AG09319 (cell line): ENCODE measurements around the gene GPRIN2.

ENCODE experiments used
- DNase-seq: peaks from one replicate; pipeline ENCODE4 v3.0.0-alpha.2; 2010; ENCODE audit warnings: low read depth; ENCODE audit errors: extremely low read depth
- TF ChIP-seq, protein P1 (sequence below): IDR thresholded peaks from 2 replicates; pipeline ENCODE4 v1.5.1; 2011; ENCODE audit warnings: low read depth, mild to moderate bottlenecking, inconsistent platforms, low read length, moderate library complexity

Gene GPRIN2

DNA sequence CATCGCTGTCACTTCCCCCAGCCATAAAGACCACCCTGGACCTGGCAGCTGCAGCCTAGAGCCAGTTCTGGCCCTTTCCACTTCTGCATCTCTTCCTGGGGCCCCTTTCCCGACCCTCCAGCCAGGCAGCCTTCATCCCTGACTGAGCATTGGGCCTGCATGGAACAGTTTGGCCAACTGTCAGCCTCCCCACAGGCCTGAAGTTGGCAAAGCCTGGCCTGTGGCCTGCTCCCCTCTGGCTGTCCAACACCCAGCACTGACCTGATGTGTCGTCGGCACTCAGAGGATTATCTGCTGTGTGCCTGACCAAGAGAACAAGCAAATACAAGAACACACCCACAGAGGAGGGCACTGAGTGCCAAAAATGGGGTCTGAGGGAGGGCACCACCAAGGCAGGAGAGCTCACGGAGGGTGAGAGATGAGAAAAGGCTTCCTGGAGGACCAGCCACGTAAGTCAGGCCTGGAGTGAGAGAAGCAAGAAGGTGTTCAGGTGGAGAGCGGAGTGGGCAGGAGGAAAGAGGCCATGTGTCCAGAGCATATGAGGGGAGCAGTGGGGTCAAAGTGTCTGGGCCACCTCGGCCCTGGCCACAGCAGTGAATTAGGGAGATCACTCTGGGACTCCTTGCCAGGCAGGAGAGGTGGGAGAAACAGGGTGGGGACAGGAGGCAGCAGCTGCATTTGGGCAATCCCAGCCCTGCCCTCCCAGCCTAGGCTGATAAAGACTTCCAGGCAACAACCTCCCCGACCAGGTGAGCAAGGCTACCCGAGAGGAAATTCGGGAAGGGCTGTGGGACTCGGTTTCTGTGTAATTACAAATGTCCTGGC lies 4.5 kb downstream of the GPRIN2 start:
- no peak for DNase-seq
- TF ChIP-seq, protein P1, sequence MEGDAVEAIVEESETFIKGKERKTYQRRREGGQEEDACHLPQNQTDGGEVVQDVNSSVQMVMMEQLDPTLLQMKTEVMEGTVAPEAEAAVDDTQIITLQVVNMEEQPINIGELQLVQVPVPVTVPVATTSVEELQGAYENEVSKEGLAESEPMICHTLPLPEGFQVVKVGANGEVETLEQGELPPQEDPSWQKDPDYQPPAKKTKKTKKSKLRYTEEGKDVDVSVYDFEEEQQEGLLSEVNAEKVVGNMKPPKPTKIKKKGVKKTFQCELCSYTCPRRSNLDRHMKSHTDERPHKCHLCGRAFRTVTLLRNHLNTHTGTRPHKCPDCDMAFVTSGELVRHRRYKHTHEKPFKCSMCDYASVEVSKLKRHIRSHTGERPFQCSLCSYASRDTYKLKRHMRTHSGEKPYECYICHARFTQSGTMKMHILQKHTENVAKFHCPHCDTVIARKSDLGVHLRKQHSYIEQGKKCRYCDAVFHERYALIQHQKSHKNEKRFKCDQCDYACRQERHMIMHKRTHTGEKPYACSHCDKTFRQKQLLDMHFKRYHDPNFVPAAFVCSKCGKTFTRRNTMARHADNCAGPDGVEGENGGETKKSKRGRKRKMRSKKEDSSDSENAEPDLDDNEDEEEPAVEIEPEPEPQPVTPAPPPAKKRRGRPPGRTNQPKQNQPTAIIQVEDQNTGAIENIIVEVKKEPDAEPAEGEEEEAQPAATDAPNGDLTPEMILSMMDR: no peak

DNA sequence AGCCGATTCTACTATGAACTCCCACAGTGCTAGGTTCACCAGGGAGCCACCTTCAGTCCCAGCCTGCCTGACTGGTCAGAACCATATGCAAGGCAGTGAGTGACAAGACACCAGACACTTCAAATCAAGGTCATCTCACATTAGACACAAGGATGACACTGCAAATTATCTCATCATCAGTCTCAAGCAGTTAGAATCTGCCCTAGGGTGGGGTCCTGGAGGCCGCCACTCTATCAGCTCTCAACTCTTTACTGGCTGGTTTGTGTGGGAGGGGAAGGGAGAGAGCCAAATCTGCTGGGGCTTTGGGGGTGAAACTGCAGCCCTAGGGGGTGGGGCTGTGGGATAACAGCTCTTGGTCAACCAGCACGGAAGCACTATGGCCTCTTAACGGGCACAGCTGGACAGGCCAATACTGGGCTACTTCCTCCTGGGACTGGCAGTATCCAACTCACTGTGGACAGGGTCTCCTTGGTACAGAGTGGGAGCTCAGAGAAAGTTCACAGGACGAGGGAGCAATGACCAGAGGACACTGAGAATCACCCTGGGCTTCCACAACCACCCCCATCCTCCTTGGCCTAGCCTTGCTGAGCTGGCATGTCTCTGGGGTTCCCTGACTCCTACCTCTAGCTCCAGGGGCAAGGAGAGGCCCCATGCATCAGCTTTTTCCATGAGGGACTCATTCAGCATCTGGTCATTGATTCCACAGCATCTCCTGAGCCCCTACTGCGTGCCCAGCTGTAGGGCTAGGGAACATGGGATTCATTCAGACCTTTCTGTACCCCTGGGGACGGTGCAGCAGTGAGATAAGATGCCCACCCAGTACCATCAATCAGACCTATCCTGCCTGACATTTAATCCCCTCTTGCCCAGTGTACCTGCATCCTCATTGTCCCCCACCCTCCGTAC lies 5.4 kb downstream of the GPRIN2 start:
- TF ChIP-seq, protein P1: no peak
- DNase-seq: no peak

DNA sequence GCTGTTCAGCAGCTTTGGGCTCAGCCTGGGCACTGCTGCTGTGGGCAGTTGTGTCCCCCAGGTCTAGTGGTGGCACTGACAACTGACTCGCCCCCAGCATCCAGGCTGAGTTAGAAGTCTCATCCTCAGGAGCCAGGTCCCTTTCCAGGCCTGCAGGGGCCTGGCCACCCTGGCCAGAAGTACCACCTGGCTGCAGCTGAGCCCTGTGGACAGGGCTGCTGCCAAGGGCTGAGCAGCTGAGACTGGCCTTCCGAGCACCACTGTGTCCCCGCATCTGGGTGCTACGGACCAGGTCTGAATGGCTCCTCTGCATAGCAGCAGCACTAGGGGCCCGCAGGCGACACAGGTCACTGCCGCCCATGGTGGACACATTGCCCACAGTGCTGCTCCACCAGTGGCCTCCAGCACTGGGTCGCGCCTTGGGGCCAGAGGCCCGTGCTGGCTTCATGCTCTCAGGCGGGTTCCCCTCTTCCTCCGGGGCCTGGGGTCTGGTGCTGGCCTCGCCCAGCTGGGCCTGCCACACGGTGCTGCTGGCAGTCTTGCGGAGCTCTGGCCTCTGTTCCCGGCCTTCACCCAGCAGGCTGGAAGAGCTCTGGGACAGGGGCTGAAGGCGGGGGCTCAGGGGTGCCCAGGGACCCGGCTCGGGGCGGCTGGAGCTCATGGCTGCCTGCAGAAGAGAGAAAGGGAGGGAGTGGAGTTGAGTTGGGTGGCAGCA lies 6.2 kb downstream of the GPRIN2 start:
- no peak for DNase-seq
- TF ChIP-seq, protein P1: no peak

DNA sequence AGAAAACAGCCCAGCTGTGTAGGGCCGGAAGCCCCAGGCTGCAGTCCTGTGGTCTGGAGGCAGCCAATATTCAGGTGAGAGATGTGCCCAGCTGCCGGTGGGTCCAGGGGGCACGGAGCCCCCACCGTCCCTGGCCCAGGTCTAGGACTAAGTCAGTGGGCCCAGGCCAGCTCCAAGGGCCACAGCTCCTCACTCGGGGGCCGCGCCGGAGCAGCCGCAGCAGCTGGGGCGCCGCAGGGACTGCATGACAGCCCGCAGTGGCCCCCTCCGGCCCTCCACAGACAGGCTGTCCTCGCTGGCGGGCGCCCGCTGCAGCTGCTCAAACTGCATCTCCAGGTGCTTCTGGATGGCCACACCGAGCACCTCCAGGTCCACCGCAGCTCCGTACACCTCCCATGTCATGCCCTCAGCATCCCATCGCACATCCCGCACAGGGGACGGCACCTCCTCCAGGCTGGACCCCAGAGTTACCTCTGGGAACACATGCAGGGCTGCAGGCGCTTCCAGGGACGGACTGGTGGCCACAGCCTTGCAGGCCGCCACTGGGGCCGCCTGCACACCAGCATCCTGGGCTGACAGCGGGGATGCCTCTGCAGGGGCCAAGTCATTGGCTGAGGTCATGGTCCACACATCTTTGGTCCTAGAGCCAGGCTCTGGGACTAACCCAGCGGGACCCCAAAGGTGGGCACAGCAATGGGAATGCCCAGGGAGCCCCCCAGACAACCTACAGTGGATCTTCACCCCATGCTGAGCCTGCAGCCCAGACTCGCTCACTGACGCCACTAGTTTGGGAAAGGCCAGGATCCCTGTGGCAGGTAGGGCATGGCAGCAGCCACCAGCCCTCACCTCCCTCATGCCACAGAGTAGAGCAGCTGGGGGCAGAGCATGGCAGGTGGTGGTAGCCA lies 7.0 kb downstream of the GPRIN2 start:
- DNase-seq: no peak
- TF ChIP-seq, protein P1: no peak

DNA sequence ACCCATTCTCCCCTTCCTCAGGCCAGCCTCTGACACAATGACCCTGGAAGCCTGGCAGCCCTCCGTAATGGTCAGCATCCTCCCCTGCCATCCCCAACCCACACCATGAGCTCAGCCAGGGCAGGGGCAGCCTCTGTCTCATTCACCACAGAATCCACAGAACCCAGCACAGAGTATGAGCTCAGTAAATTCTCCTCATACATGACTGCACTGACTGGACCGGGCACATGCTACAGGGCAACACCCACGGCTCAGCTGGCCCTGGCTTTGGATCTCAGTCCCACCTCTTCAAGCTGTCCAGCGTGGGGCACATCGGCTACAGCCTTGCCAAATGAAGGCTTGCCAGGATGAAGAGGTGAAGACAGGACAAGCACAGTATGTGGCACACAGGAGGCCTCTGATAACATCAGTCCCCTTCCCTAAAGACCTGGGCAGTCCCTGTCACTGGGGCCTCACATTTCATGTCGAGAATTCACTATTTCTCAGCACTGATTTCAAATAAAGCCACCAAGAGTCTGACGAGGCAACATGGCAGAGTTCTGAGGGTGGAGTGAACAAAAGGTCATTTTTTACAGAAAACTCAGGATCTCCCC lies 7.9 kb downstream of the GPRIN2 start:
- no peak for DNase-seq
- TF ChIP-seq, protein P1: no peak
